HG03108 (cell line): ENCODE measurements around the gene PIRT.

ENCODE experiments used
- ATAC-seq: cut with Tn5 transposase; IDR thresholded peaks from one replicate; pipeline ENCODE4 v1.9.1; 2021; ENCODE audit warnings: moderate library complexity; ENCODE audit not compliant: unreplicated experiment

Gene PIRT

GRCh38 chr17:10790491-10791401 is 47.1 kb downstream of the PIRT start:
- no peak for ATAC-seq

GRCh38 chr17:10789694-10790271 is 48.1 kb downstream of the PIRT start:
- ATAC-seq = no peak

GRCh38 chr17:10787306-10788045 is 50.4 kb downstream of the PIRT start:
- no peak for ATAC-seq

DNA sequence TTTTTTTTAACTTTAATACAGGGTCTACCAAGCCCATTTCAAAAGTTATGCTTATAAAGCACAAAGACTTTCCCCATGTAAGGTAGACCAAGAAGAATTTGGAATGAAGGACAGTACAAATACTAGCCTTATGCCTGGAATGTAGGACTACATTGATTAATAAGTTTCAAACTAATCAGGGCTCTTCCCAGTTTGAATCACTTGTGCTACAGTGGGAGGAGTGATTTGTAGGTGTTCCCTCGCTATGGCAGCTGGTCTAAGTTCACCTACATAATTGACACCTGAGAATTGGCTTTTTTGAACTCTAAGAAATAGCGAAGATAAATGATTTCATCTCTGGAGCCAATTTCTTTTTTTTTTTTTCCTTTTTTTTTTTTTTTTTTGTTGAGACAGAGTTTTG is 52.6 kb downstream of the PIRT start:
- no peak for ATAC-seq

GRCh38 chr17:10779609-10780008 is 58.3 kb downstream of the PIRT start:
- ATAC-seq = no peak

- no peak for ATAC-seq
Observed at GRCh38 chr17:10777890-10778289, 60.0 kb downstream of the PIRT start.

- no peak for ATAC-seq
Observed at GRCh38 chr17:10777131-10777807, 60.6 kb downstream of the PIRT start.

DNA sequence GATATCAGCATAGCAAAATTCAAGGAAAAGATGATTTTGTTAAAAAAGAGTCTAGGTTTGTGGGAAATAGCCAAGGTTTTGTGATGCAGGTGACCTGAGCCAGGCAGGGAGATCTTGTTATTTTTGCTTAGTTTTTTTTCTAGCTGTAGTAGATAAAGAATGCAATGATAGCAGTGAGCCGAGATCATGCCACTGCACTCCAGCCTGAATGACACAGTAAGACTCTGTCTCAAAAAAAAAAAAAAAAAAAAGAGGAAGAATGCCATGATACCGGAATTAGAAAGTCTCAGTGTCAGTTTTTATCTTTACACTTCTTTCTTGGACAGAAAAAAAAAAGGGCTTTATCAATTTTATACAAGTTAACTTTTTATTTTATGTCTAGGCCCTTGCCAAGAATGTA is 61.5 kb downstream of the PIRT start:
- ATAC-seq = no peak

- no peak for ATAC-seq
Observed at GRCh38 chr17:10775740-10776356, 62.0 kb downstream of the PIRT start.

GRCh38 chr17:10775058-10775457 is 62.8 kb downstream of the PIRT start:
- no peak for ATAC-seq

DNA sequence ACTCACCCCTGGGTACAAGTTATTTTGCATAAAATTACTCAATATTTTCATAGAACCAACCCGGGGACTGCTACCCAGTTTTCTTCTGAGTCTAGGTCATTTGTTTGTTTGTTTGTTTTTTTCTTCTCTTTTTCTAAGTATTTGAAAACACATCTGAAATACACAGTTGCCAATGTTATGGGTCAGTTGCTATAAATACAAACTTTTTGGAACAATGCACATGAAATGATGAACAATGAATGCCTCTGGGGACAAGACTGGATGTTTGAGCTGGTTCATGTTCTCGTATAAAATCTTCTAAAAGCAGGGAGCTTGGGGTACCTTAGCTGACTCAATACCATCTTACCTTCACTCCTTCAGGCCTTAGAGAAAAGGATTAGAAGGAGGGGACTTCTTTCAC is 64.5 kb downstream of the PIRT start:
- no peak for ATAC-seq
